Heart left ventricle (tissue), 13 donors: ENCODE results near the gene WDR93.

Experiments used
- CTCF ChIP-seq, 12 donors: fragments of 200-600 bp; sonication (generic) in 4 of 12; IDR thresholded peaks; one replicate each; pipeline versions ENCODE4 v1.5.0 to v1.8.0; 2018 to 2022; ENCODE audit warnings: antibody characterized with exemption in 12 of 12, mild to moderate bottlenecking in 5 of 12
- POLR2A ChIP-seq, 2 donors: fragments of 450-650 bp; IDR thresholded peaks; one replicate each; pipeline ENCODE4 v1.6.1; 2017; ENCODE audit warnings: antibody characterized with exemption in 2 of 2, mild to moderate bottlenecking in 2 of 2, moderate library complexity in 2 of 2
- donor health status: ischemic (EF 13 %, LVEDD 7.1; RV severe dilation, severe dysfunction).
- donor health status: DM: no; HTN: yes; CAD: no.
- donor health status: DM: no; HTN: no; CAD: no.
- donor health status: ischemic (EF 25% LVEDD 6.9; RV normal size, moderate dysfunction).
- donor health status: ischemic (EF 25% LVEDD 5.7; RV mildly dilated, moderate dysfunction).
- donor health status: ischemic (EF 35%, LVEDD 5.7; RV mildly dilated, moderate dysfunction).
- donor health status: nonischemic (EF 11% LVEDD 7.7; RV severe dilation, severe dysfunction).
- donor health status: DM: yes; HTN: yes; CAD: no.
- donor health status: PGD.
- donor health status: ischemic (EF 29% LVEDD 5.4; RV normal size, mild dysfunction).
- donor health status: nonischemic (EF 23%, LVEDD 6.1; RV moderate dilation, normal function).

GRCh38 chr15:89685995-89686394 is 4.6 kb upstream of the WDR93 start:
- TF ChIP-seq POLR2A (IDR thresholded peaks at IDR 0.05): no peak
- no peak for TF ChIP-seq CTCF (IDR thresholded peaks at IDR 0.05)
